ENCODE measurements around the gene SYNDIG1. TPM values are rescaled to one million over a fixed set of nuclear protein-coding genes. Genes with fewer than 3 reads are reported as not detected.

The SYNDIG1 gene
- total and polyA plus RNA-seq, 9 of the 15 experiments (the other 6 are each of a cell fraction or from before 2014, with no cell fraction given), result not detected

GRCh38 chr20:24665741-24666191 lies 196.3 kb downstream of the SYNDIG1 start (continued):
- TF ChIP-seq HINFP (tag; conservative IDR thresholded peaks at IDR 0.05; ENCODE audit: low read depth) (no peak), POLR2H (tag; IDR thresholded peaks at IDR 0.05; ENCODE audit: low read depth) (no peak), ZNF408 (CRISPR knock-in tag; IDR thresholded peaks at IDR 0.05; ENCODE audit: low read depth) (no peak), E2F3 (CRISPR knock-in tag; IDR thresholded peaks at IDR 0.05) (no peak), ZNF764 (CRISPR knock-in tag; IDR thresholded peaks at IDR 0.05; ENCODE audit: low read depth) (no peak), ZNF232 (CRISPR knock-in tag; IDR thresholded peaks at IDR 0.05) (no peak), CBX2 (IDR thresholded peaks at IDR 0.05; ENCODE audit: insufficient read depth, low read length, poor library complexity, severe bottlenecking) (no peak)
- TF ChIP-seq, protein P1, sequence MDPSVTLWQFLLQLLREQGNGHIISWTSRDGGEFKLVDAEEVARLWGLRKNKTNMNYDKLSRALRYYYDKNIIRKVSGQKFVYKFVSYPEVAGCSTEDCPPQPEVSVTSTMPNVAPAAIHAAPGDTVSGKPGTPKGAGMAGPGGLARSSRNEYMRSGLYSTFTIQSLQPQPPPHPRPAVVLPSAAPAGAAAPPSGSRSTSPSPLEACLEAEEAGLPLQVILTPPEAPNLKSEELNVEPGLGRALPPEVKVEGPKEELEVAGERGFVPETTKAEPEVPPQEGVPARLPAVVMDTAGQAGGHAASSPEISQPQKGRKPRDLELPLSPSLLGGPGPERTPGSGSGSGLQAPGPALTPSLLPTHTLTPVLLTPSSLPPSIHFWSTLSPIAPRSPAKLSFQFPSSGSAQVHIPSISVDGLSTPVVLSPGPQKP (CRISPR knock-in tag; IDR thresholded peaks at IDR 0.05), result no peak
